ENCODE results near the gene KAT6B. TPM values are rescaled to one million over a fixed set of nuclear protein-coding genes. Genes with fewer than 3 reads are reported as not detected.

KAT6B gene
- total and polyA plus RNA-seq, 7 donors: 5.8 to 77.0 (median 49.9) TPM

GRCh38 chr10:74969093-74969492 lies 142.7 kb downstream of the KAT6B start:
- Histone ChIP-seq H3K27me3 (no peaks in the 10 kb centered on the region), H3K36me3 (no peaks in the 10 kb centered on the region), H3K4me3 (no peak overlapping the region), H3K27ac (no peak overlapping the region), H3K4me1 (peaks cover 0 to 17% (median 14%) of the 10 kb centered on the region in 4 donors), H3K9me3 (no peaks in the 10 kb centered on the region)
- TF ChIP-seq CTCF (IDR thresholded peaks at IDR 0.05): no peak
- no peak for TF ChIP-seq POLR2A (IDR thresholded peaks at IDR 0.05)
- no peak for TF ChIP-seq POLR2AphosphoS5 (IDR thresholded peaks at IDR 0.05)
- no peak for TF ChIP-seq EP300 (IDR thresholded peaks at IDR 0.05)
- 63 to 86% methylated on average over 2 of the region's 2 CpGs for WGBS, 2 donors
- DNase-seq: no peak
- intact Hi-C loops (cut with DNase I): no loop called here

- peaks cover 0 to 17% (median 14%) of the 10 kb centered on the region in 4 donors for H3K4me1 ChIP-seq
- WGBS, 2 donors: 97% methylated on average over 4 of the region's 4 CpGs
- H3K27ac ChIP-seq: no peak overlapping the region
- intact Hi-C loops (cut with DNase I): no loop called here
- DNase-seq: no peak
- TF ChIP-seq POLR2AphosphoS5 (IDR thresholded peaks at IDR 0.05): no peak
- TF ChIP-seq POLR2A (IDR thresholded peaks at IDR 0.05): no peak
- no peak overlapping the region for H3K4me3 ChIP-seq
- H3K36me3 ChIP-seq: no peaks in the 10 kb centered on the region
- H3K27me3 ChIP-seq: no peaks in the 10 kb centered on the region
- H3K9me3 ChIP-seq: no peaks in the 10 kb centered on the region
Measured at GRCh38 chr10:74969530-74969929, 143.1 kb downstream of the KAT6B start.

- Histone ChIP-seq H3K27me3 (no peaks in the 10 kb centered on the region), H3K36me3 (peaks cover 8 to 24% (median 14%) of the 10 kb centered on the region in 4 donors), H3K4me3 (no peak overlapping the region), H3K4me1 (peaks cover 0 to 5% (median 3%) of the 10 kb centered on the region in 4 donors), H3K9me3 (no peaks in the 10 kb centered on the region), H3K27ac (no peak overlapping the region)
- 20 to 63% methylated on average over 2 of the region's 2 CpGs for WGBS, 2 donors
- intact Hi-C loops (cut with DNase I): no loop called here
- no peak for DNase-seq
- no peak for TF ChIP-seq POLR2A (IDR thresholded peaks at IDR 0.05)
- TF ChIP-seq CTCF (IDR thresholded peaks at IDR 0.05): no peak
- TF ChIP-seq EP300 (IDR thresholded peaks at IDR 0.05): no peak
- TF ChIP-seq POLR2AphosphoS5 (IDR thresholded peaks at IDR 0.05): no peak
Measured at GRCh38 chr10:74973741-74974392, 147.5 kb downstream of the KAT6B start.

GRCh38 chr10:74975758-74976157 lies 149.4 kb downstream of the KAT6B start:
- no peak for TF ChIP-seq CTCF (IDR thresholded peaks at IDR 0.05)
- no peak for TF ChIP-seq POLR2A (IDR thresholded peaks at IDR 0.05)
- no peak for TF ChIP-seq POLR2AphosphoS5 (IDR thresholded peaks at IDR 0.05)
- no peak overlapping the region for H3K4me3 ChIP-seq
- DNase-seq: no peak

GRCh38 chr10:74976565-74976964 lies 150.2 kb downstream of the KAT6B start:
- Histone ChIP-seq H3K36me3 (peaks cover 8 to 34% (median 18%) of the 10 kb centered on the region in 4 donors), H3K27ac (no peak overlapping the region), H3K4me1 (peaks cover 0 to 2% (median 0%) of the 10 kb centered on the region in 4 donors), H3K4me3 (no peak overlapping the region), H3K9me3 (no peaks in the 10 kb centered on the region), H3K27me3 (no peaks in the 10 kb centered on the region)
- intact Hi-C loops (cut with DNase I): no loop called here
- 94 to 95% methylated on average over 6 of the region's 6 CpGs for WGBS, 2 donors
- no peak for DNase-seq
- TF ChIP-seq POLR2AphosphoS5 (IDR thresholded peaks at IDR 0.05) (no peak), POLR2A (IDR thresholded peaks at IDR 0.05) (no peak), EP300 (IDR thresholded peaks at IDR 0.05) (no peak), CTCF (IDR thresholded peaks at IDR 0.05) (no peak)

More at GRCh38 chr10:74975758-74976157, 149.4 kb downstream of the KAT6B start:
- no peaks in the 10 kb centered on the region for H3K9me3 ChIP-seq
- no peak overlapping the region for H3K27ac ChIP-seq
- H3K4me1 ChIP-seq: no peaks in the 10 kb centered on the region
- H3K27me3 ChIP-seq: no peaks in the 10 kb centered on the region
- intact Hi-C loops (cut with DNase I): no loop called here
- WGBS, 2 donors: 83 to 93% methylated on average over 9 of the region's 9 CpGs
- H3K36me3 ChIP-seq: peaks cover 8 to 34% (median 18%) of the 10 kb centered on the region in 4 donors

Data from sigmoid colon (tissue), 7 donors.